AG04450 (cell line): Measurements from ENCODE around the gene LENEP. TPM values are rescaled to one million over a fixed set of nuclear protein-coding genes. Genes with fewer than 3 reads are reported as not detected.
"Not testable (repeated sequence)": the region's sequence is repeated elsewhere in the genome, so short reads cannot be mapped to it uniquely, and the experiment has no call there.

Experiments
- CTCF ChIA-PET: fragments of 300-600, 350-600 bp; formaldehyde crosslinking; extraction: SDS; loops from one replicate; lab custom pipeline; 2022; ENCODE audit warnings: antibody characterized with exemption, inconsistent platforms; lab: Charles Lee
- POLR2A ChIA-PET: fragments of 350-600 bp; formaldehyde crosslinking; extraction: SDS; loops from one replicate; lab custom pipeline; 2021; ENCODE audit warnings: antibody characterized with exemption, inconsistent platforms; lab: Yijun Ruan, JAX
- DNase-seq: peaks from one replicate; pipeline ENCODE4 v3.0.0-alpha.2; 2011; ENCODE audit warnings: low read depth, low spot score
- H3K27ac ChIP-seq: one replicate; pipeline ENCODE4 v1.5.1; 2012; ENCODE audit warnings: low read depth, low read length, control low read depth
- H3K27me3 ChIP-seq: one replicate; pipeline ENCODE4 v1.6.0; 2012; ENCODE audit warnings: low read length; ENCODE audit not compliant: control insufficient read depth, insufficient read depth
- H3K4me3 ChIP-seq: 2 replicates; pipeline ENCODE4 v1.5.1; 2011; ENCODE audit warnings: mild to moderate bottlenecking, low read depth, low read length, control low read depth
- H3K9me3 ChIP-seq: 2 replicates; pipeline ENCODE4 v1.5.1; 2012; ENCODE audit warnings: low read length; ENCODE audit not compliant: control insufficient read depth, insufficient read depth
- polyA plus RNA-seq: library from polyadenylated mRNA; depleted of rRNA; stranded (reverse); fragments of >200 nt; gene quantifications from 2 replicates; pipeline ENCODE4 v1.2.3, GENCODE V29; 2011
- TF ChIP-seq, protein P1 (sequence below): IDR thresholded peaks from 2 replicates; pipeline ENCODE4 v1.5.1; 2011; ENCODE audit warnings: low read depth, low read length, control low read depth, inconsistent platforms

Gene LENEP
- polyA plus RNA-seq, 1 experiment: not detected

DNA sequence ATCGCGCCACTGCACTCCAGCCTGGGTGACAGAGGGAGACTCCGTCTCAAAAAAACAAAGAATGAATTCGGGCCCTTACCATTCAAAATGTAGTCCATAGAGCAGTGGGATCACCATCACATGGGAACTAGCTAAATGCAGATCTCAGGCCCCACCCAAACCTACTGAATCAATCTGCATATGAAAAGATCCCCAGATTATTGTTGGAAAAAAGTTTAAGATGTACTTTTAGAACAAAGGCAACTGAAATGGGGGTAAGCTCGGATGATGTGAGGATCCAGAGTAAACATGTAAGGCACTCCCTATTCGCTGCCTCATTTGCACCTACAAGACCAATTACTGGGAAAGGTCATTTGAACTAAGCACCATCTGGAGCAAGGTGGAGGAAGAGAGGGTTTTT, 11.0 kb upstream of the LENEP start:
- DNase-seq: no peak
- TF ChIP-seq, protein P1, sequence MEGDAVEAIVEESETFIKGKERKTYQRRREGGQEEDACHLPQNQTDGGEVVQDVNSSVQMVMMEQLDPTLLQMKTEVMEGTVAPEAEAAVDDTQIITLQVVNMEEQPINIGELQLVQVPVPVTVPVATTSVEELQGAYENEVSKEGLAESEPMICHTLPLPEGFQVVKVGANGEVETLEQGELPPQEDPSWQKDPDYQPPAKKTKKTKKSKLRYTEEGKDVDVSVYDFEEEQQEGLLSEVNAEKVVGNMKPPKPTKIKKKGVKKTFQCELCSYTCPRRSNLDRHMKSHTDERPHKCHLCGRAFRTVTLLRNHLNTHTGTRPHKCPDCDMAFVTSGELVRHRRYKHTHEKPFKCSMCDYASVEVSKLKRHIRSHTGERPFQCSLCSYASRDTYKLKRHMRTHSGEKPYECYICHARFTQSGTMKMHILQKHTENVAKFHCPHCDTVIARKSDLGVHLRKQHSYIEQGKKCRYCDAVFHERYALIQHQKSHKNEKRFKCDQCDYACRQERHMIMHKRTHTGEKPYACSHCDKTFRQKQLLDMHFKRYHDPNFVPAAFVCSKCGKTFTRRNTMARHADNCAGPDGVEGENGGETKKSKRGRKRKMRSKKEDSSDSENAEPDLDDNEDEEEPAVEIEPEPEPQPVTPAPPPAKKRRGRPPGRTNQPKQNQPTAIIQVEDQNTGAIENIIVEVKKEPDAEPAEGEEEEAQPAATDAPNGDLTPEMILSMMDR: no peak
- no peaks in the 10 kb centered on the region for H3K27me3 ChIP-seq
- POLR2A ChIA-PET: interaction anchor here (0.6 kb wide), 1 partner anchor 13 kb away, joined by 3 read pairs; no protein-coding TSS in a partner anchor
- no peak overlapping the region for H3K27ac ChIP-seq
- CTCF ChIA-PET: interaction anchor here (1.1 to 3.3 kb wide), 4 partner anchors 13 to 656 kb away, joined by 3 to 27 read pairs (median 7); no protein-coding TSS in a partner anchor
- H3K9me3 ChIP-seq: no peaks in the 10 kb centered on the region
- peak overlapping the region; percentile 50 for H3K4me3 ChIP-seq

DNA sequence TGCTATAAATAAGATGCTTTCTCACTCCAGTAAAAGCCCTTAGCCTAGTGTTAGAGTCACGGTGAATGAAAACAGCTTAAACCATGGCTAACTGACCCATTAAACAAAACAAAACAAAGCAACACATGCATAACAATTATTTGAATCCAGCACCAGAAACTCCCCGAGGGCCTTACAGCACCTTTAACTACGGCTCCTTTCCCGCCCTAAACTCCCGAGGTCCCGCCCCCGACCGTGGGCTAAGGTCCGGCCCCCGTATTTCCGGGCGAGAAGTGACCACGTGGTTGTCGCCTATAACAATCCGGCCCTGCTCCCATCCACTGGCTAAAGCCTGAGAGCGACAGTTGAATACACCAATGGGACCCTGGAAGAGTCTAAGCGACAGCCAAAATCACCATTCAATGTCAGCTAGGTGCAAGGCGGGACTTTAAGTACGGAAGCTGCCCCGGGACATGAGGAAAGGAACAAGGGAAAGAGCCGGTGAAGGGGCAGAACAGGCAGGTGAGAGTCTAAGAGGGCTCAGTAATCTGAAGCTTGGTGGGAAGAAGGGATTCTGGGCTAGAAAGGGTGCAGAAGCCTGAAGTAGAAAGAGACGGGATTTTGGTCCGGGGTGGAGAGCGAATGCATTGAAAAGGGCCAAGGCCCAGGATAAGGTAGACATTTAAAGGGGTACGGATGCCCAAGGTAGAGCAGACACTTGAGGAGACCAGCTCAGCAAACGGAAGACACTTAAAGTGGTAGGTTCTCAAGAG, 10.3 kb upstream of the LENEP start, which contains the start of gene FLAD1:
TSS of gene FLAD1 (plus strand) at position 448 of the 752 bp plus-strand sequence. CDS start 351 bp downstream, outside the sequence.
- Histone ChIP-seq H3K9me3 (no peaks in the 10 kb centered on the region), H3K27ac (no peak within 1 kb of the TSS), H3K27me3 (no peaks in the 10 kb centered on the region), H3K4me3 (peak within 1 kb of the TSS; percentile 86)
- DNase-seq: peak; percentile 99
- ChIA-PET CTCF (interaction anchor here (0.7 to 3.3 kb wide), 7 partner anchors 9 to 657 kb away, joined by 3 to 27 read pairs (median 4); no protein-coding TSS in a partner anchor), POLR2A (interaction anchor here (0.7 to 1.6 kb wide), 3 partner anchors 9 to 12 kb away, joined by 5 to 10 read pairs (median 10); partner anchors contain the start of gene SHC1)
- TF ChIP-seq, protein P1: no peak

DNA sequence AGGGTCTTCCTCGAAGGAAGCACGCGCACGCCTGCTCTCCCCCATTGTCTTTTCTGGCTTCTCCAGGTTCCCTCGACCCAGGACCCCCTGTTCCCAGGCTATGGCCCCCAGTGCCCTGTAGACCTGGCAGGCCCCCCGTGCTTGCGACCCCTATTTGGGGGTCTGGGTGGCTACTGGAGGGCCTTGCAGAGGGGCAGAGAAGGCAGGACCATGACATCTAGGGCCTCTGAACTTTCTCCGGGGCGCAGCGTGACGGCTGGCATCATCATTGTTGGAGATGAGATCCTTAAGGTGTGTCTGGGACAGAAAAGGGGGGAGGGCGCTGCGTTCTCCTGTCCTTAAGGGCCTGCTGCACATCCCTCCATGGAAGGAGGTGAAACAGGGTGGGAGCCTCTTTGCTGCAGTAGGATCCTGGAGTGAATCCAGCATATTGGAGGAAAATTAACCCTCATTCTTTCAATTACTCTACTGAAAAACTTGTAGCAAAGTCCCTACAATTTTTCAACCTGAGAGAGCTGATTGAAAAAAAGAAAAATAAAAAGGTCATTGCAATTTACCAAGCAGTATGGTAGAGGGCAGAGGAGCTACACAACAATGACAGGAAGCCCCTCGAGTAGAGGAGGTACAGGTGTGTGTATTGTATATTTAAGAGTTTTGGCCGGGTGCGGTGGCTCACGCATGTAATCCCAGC, 9.5 kb upstream of the LENEP start:
- H3K9me3 ChIP-seq: no peaks in the 10 kb centered on the region
- no peaks in the 10 kb centered on the region for H3K27me3 ChIP-seq
- ChIA-PET CTCF (interaction anchor here (0.6 to 3.3 kb wide), 8 partner anchors 9 to 658 kb away, joined by 3 to 27 read pairs (median 6); partner anchors contain the start of gene LENEP), POLR2A (interaction anchor here (0.7 to 1.6 kb wide), 3 partner anchors 8 to 13 kb away, joined by 5 to 10 read pairs (median 10); partner anchors contain the start of gene SHC1)
- no peak for DNase-seq
- no peak overlapping the region for H3K27ac ChIP-seq
- TF ChIP-seq, protein P1: no peak
- peak overlapping the region; percentile 86 for H3K4me3 ChIP-seq

DNA sequence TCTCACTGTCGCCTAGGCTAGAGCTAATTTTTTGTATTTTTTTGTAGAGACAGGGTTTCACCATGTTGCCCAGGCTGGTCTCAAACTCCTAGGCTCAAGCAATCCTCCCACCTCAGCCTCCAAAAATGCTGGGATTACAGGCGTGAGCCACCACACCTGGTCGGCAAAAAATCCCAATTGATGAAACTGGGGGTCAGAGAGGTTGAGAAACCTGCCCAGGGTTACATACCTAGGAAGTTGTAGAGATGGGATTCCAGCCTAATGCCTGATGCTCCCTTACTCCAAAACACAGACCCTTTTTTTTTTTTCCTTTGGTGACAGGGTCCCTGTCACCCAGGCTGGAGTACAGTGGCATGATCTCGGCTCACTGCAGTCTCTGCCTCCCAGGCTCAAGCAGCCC, 6.7 kb upstream of the LENEP start:
- DNase-seq, H3K27ac ChIP-seq, H3K9me3 ChIP-seq, POLR2A ChIA-PET, H3K4me3 ChIP-seq, H3K27me3 ChIP-seq: not testable (repeated sequence)
- CTCF ChIA-PET: interaction anchor here (0.6 to 1.4 kb wide), 4 partner anchors 9 to 31 kb away, joined by 3 to 10 read pairs (median 4); no protein-coding TSS in a partner anchor

DNA sequence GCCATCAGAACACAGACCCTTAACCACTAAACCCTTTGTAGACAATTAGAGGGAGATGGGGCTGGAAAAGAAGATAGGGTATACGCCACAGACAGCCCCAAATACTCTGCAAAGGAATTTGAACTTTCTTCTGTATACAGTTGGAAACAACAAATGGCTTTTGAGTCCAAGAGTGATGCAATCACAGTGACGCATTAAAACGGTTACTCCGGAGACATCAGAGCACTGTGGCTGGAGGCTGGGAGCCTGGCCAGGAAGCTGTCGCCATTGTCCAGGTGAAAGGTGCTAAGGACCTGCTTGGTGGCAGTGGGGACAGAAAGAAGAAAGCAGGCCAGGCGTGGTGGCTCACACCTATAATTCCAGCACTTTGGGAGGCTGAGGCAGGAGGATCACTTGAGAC, 6.1 kb upstream of the LENEP start:
- no peak for DNase-seq
- TF ChIP-seq, protein P1: no peak
- POLR2A ChIA-PET: interaction anchor here (0.6 kb wide), 1 partner anchor 8 kb away, joined by 7 read pairs; no protein-coding TSS in a partner anchor

More for the DNA sequence above, 6.1 kb upstream of the LENEP start:
- CTCF ChIA-PET: interaction anchor here (0.8 to 1.5 kb wide), 3 partner anchors 8 to 75 kb away, joined by 3 to 10 read pairs (median 6); no protein-coding TSS in a partner anchor
- Histone ChIP-seq H3K9me3 (no peaks in the 10 kb centered on the region), H3K27ac (no peak overlapping the region), H3K4me3 (no peak overlapping the region), H3K27me3 (no peaks in the 10 kb centered on the region)
